Upper lobe of right lung (tissue), 1 donor: ENCODE data around the gene CIB2. TPM values are rescaled to one million over a fixed set of nuclear protein-coding genes. Genes with fewer than 3 reads are reported as not detected.

Experiments
- ATAC-seq: fragments of 200-7000 bp; cut with Tn5 transposase; one replicate; pipeline ENCODE4 v1.9.1; 2020; ENCODE audit warnings: mild to moderate bottlenecking, moderate library complexity
- DNase-seq: peaks from one replicate; pipeline ENCODE4 v3.0.0-alpha.2; 2020
- H3K27ac ChIP-seq: fragments of 200-600 bp; one replicate; pipeline ENCODE4 v1.8.0; 2022
- H3K27me3 ChIP-seq: fragments of 200-600 bp; one replicate; pipeline ENCODE4 v1.8.0; 2022; ENCODE audit warnings: mild to moderate bottlenecking
- H3K36me3 ChIP-seq: fragments of 200-600 bp; one replicate; pipeline ENCODE4 v1.8.0; 2022
- H3K4me1 ChIP-seq: fragments of 200-600 bp; one replicate; pipeline ENCODE4 v1.8.0; 2022
- H3K4me3 ChIP-seq: fragments of 200-600 bp; one replicate; pipeline ENCODE4 v1.8.0; 2022; ENCODE audit warnings: mild to moderate bottlenecking
- H3K9me3 ChIP-seq: fragments of 200-600 bp; one replicate; pipeline ENCODE4 v1.8.0; 2022
- CTCF ChIP-seq: fragments of 200-600 bp; IDR thresholded peaks from one replicate; pipeline ENCODE4 v1.8.0; 2022; ENCODE audit warnings: antibody characterized with exemption
- intact Hi-C: fragments of 100-400 bp; cut with DNase I; formaldehyde crosslinking; loops from one replicate; pipeline ENCODE4 v1.11.0; 2022
- total RNA-seq: library from RNA; stranded (reverse); fragmentation: NEBNext Ultra II Directional; extraction: Animal tissue kit (Norgen Biotek cat#: 25700); gene quantifications from one replicate; pipeline ENCODE4 v1.2.1, GENCODE V29; 2021
- donor health status: DM: no; HTN: yes; CAD: no; lungs with severe emphysema.

The CIB2 gene
- total RNA-seq, 1 donor from 2014 or later, result 1.9 TPM

GRCh38 chr15:78175330-78175729, 44.1 kb upstream of the CIB2 start:
- ATAC-seq (no peak), DNase-seq (no peak)
- Histone ChIP-seq H3K27me3 (no peaks in the 10 kb centered on the region), H3K4me3 (no peak overlapping the region), H3K4me1 (no peaks in the 10 kb centered on the region), H3K9me3 (no peaks in the 10 kb centered on the region), H3K27ac (no peak overlapping the region), H3K36me3 (peaks cover 25% of the 10 kb centered on the region)
- intact Hi-C loops, result no loop called here
- TF ChIP-seq CTCF, result no peak

DNA sequence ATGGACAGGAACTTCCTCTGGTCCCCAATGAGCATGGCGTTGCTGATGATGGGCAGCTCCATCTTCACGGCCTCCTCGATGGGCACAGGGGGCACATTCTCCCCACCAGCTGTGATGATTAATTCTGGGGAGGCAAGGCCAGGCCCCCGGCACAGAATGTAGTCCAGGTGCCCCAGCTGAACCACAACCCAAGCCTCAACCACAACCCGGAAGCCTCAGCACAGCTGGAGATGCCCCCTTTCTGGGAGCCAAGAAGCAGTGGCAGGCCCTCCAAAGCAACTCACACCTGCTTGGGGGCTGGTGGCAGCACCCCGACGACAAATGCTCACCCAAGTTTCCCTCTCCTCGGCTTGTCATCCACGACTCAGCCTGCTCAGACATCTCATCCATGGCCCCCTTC, 43.2 kb upstream of the CIB2 start:
- Histone ChIP-seq H3K36me3 (peaks cover 34% of the 10 kb centered on the region), H3K4me1 (no peaks in the 10 kb centered on the region), H3K27me3 (no peaks in the 10 kb centered on the region), H3K4me3 (no peak overlapping the region), H3K27ac (no peak overlapping the region), H3K9me3 (no peaks in the 10 kb centered on the region)
- ATAC-seq, result no peak
- TF ChIP-seq CTCF, result no peak
- DNase-seq, result no peak
- intact Hi-C loops, result no loop called here

GRCh38 chr15:78171864-78172472, 40.7 kb upstream of the CIB2 start:
- no peaks in the 10 kb centered on the region for H3K27me3 ChIP-seq
- H3K36me3 ChIP-seq, result peaks cover 59% of the 10 kb centered on the region
- H3K27ac ChIP-seq, result no peak overlapping the region
- DNase-seq, result no peak
- H3K4me3 ChIP-seq, result no peak overlapping the region
- intact Hi-C loops, result no loop called here
- no peaks in the 10 kb centered on the region for H3K9me3 ChIP-seq
- TF ChIP-seq CTCF, result no peak
- no peaks in the 10 kb centered on the region for H3K4me1 ChIP-seq
- no peak for ATAC-seq

GRCh38 chr15:78170848-78171773, 39.9 kb upstream of the CIB2 start:
- Histone ChIP-seq H3K4me3 (no peak overlapping the region), H3K4me1 (no peaks in the 10 kb centered on the region), H3K27ac (no peak overlapping the region), H3K36me3 (peaks cover 67% of the 10 kb centered on the region), H3K9me3 (no peaks in the 10 kb centered on the region), H3K27me3 (no peaks in the 10 kb centered on the region)
- intact Hi-C loops, result no loop called here
- no peak for TF ChIP-seq CTCF
- DNase-seq, result no peak
- ATAC-seq, result peak; percentile 46

- no peak for TF ChIP-seq CTCF
- intact Hi-C loops, result no loop called here
- H3K36me3 ChIP-seq, result peaks cover 92% of the 10 kb centered on the region
- ATAC-seq, result no peak
- no peak overlapping the region for H3K4me3 ChIP-seq
- DNase-seq, result no peak
- H3K27ac ChIP-seq, result no peak overlapping the region
- H3K27me3 ChIP-seq, result no peaks in the 10 kb centered on the region
- no peaks in the 10 kb centered on the region for H3K4me1 ChIP-seq
- no peaks in the 10 kb centered on the region for H3K9me3 ChIP-seq
Observed at GRCh38 chr15:78168608-78169007, 37.4 kb upstream of the CIB2 start.
